C1 segment of cervical spinal cord (tissue), 14 donors: Measurements from ENCODE around the gene DNM2.
A peak's percentile ranks its signal among the peaks of the same experiment; 100 is the strongest.
"Not testable (repeated sequence)": the region's sequence is repeated elsewhere in the genome, so short reads cannot be mapped to it uniquely, and the experiment has no call there.

Source experiments
- DNase-seq, 14 donors: peaks; one replicate each; lab custom pipeline; 2025; lab: John Stamatoyannopoulos, UW

DNM2 gene

DNA sequence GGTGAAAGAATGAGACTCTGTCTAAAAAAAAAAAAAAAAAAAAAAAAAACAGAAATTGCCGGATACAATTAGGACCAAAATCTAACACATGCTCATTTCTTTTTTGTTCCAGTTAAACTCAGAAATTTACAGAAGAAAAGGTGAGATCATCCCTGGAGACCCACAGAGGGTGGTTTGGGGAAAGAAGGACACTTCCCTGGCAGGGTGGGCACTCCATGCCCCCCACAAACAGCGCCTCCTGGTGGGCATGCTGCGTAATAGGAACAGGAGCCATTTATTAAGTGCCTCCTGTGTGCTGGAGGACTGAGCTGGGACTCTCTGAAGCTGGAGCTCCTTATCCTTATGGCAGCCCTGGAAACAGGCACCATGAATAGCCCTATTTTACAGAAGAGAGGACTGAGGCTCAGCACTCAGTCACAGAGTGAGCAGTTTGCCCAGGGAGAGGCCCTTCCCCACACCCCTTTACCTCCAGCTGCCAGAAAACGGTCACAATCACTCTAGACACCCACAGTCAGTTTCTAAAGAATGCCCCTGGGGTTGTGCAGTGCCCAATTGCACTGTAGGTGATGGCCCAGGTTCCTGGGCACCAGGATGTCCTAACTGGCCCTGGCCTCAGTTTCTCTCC is 140.4 kb downstream of the DNM2 start:
- no peak for DNase-seq

DNA sequence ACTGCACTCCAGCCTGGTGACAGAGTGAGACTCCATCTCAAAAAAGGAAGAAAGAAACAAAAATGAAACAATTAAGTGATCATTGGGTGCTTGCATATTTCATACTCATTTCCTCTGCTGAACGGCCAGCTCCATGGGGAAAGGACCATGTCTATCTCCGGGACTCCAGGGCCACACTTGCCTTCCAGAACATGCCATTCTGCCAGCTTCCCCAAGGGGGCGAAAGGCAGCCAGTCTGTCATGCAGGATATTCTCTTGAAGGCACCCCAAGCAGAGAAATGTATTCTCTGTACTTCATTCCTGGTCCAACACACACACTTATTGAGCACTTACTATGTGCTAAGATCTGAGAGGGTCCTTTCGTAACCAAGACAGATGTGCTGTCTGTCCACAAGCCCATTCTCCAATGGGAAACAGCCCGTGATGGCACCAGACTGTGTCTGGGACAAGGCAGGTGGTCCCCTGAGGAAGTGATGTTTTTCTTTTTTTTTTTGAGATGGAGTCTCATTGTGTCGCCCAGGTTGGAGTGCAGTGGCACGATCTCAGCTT is 143.3 kb downstream of the DNM2 start:
- DNase-seq, result no peak

DNA sequence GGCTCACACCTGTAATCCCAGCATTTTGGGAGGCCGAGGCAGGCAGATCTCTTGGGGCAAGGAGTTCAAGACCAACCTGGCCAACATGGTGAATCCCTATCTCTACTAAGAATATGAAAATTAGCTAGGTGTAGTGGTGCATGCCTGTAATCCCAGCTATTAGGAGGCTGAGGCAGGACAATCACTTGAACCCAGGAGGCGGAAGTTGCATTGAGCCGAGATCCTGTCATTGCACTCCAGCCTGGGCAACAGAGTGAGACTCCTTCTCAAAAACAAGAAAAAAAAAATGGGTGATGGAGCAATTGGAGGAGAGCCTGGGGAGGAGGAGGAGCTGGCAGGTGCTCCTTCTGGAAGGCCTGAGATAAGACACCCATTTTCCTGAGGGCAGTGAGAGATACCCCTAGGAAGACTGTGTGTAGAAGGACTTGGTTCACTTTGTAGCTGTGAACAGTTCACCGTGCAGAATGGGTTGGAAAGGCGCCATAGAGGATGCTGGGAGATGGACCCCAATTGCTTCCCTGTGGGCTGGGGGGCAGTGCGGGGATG is 144.8 kb downstream of the DNM2 start:
- no peak for DNase-seq

DNA sequence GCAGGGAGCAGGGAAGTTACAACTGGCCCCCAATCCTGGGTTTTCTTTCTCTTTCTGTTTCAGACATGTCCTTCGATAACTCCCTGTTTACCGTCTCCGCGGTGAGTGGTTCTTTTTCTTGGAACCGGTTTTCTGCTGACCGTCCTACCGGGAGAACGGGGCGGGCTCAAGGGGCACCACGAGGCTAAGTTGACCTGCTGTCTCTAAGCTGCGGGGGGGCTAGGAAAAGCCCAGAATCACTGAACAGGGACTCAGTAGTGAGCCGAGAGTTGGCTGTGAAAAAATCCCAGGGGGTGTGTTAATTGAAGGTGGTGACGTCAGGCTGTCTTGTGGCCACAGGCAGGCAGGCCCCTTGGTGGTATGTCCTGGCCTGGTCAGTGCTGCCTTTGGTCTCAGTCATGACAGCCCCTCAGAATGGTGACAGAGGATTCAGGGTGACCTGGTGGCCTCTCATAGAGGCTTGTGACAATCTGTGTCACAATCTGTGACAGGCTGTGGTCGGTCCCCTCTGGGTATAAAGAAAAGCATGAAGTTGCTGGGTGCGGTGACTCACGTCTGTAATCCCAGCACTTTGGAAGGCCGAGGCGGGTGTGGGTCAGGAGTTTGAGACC is 145.3 kb downstream of the DNM2 start:
- DNase-seq, result no peak

DNA sequence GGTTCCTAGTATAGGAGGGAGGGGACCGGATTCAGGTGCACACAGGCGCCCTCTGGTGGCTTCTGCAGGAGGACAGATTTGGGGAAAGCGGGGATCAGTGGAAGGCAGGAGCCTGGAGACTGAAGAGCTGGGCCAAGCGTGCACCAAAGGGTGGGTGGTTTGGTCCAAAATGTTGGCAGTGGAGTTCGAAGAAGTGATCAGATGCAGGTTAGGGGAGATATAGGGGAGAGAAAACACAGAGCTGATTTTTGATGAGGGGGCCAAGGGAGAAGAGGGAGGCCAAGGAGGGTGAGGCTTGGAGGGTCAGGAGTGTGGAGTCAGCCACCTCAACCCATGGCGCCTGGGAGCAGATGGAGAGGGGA is 146.6 kb downstream of the DNM2 start:
- peak in 12 of 14 donors; percentile 19 to 77 (median 63) for DNase-seq

DNA sequence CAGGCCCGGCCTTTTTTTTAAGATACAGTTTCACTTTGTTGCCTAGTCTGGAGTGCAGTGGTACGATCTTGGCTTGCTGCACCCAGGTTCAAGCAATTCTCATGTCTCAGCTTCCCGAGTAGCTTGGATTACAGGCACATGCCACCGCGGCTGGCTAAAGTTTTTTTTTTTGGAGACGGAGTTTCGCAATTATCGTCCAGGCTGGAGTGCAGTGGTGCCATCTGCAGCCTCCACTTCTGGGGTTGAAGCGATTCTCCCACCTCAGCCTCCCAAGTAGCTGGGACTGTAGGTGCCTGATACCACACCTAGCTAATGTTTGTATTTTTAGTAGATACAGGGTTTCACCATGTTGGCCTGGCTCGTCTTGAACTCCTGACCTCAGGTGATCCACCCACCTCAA is 148.6 kb downstream of the DNM2 start:
- DNase-seq, result no peak

DNA sequence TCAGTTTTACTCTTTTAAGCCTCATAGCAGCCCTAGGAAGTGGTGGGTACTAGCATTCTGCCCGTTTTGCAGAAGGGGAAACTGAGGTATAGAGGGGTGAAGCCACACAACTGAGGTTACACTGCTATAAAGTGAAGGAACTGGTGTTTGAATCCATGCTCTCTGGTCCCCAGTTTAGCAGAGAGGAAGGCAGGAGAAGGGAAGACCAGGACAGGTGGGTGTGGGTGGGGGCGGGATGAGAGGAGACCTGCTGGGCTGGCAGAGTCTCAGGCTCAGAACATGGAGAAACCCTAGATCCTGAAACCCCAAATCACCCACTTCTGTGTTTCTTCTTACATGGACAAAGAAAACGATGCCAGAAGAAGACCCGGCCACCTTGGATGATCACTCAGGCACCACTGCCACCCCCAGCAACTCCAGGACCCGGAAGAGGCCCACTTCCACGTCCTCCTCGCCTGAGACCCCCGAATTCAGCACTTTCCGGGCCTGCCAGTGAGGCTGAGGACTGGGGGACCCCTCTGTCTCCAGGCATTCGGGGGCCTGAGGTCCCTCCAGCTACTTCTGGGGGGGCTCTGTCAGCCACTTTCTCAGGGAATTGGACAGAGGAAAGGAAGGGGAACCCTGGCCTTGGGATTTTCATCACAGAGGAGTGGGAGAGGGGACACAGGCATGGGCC is 151.1 kb downstream of the DNM2 start:
- DNase-seq, result no peak

DNA sequence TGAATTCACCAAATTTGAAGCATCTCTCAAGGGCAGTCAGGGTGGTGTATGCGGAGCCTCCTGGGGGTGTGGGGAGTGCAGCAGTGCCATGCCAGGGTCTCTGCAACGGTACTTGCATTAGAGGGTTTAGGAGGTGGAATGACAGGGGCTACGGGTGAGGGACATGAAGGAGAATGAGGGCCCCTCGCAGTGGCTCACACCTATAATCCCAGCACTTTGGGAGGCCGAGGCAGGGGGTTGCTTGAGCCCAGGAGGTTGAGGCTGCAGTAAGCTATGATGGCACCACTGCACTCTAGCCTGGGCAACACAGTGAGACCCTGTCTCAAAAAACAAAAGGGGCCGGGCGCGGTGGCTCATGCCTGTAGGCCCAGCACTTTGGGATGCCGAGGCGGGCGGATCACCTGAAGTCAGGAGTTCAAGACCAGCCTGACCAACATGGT is 152.0 kb downstream of the DNM2 start:
- DNase-seq, result not testable (repeated sequence)

DNA sequence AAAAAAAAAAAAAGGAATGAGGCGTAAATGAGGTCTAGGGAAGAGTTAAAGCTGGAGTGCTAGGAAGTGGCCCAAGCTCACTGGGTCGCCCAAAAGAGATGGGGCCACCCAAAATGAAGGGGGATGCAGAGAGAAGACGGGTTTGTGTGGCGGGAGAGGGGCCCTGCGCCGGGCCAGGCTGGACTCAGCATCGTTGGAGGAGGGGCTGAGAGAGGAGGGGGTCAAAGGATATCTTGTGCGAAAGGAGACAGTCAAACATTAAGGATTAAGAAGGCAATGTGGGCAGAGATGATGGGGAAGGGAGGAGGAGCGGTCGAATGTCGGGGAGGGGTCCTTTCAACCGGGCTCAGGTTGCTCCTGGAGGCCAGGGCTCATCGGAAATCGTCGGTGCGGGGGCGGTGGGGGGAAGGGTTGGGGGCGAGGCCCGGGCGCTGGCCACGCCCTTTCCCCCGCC is 152.6 kb downstream of the DNM2 start:
- DNase-seq, result no peak

DNA sequence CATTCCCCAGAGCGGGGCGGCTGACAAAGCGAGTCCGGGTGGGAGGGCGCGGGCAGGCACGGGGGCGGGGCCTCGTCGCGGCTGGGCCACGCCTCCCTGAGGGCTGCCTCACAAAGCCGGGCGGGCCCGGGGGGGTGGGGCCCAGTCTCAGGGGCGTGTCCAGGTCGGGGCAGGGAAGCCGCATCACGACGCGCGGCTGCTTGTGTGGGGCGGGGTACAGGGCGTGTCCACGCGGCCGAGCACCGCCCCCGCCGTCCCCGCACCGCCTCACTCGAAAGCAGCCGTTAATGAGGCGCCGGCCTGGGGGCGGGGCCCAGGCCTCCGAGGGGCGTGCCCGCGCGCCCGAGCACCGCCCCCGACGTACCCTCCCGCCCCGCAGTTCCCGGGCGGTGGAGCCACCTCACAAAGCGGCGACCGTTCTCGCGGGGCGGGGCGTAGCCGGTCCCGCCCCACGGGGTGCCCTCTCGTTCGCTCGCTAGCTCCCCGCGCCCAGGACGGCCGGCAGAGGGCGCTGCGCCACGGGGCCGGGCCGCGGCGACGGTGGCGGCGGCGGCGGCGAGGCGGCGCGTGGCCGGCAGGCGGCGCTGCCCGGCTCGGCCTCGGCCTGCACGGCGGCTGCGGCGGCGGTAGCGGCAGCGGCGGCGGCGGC is 153.2 kb downstream of the DNM2 start, which contains the start of gene CARM1:
CARM1 (plus strand) TSS at position 599 of the 649 bp plus-strand sequence. CDS start 150 bp downstream, outside the sequence.
- peak; percentile 90 to 100 (median 98) for DNase-seq

DNA sequence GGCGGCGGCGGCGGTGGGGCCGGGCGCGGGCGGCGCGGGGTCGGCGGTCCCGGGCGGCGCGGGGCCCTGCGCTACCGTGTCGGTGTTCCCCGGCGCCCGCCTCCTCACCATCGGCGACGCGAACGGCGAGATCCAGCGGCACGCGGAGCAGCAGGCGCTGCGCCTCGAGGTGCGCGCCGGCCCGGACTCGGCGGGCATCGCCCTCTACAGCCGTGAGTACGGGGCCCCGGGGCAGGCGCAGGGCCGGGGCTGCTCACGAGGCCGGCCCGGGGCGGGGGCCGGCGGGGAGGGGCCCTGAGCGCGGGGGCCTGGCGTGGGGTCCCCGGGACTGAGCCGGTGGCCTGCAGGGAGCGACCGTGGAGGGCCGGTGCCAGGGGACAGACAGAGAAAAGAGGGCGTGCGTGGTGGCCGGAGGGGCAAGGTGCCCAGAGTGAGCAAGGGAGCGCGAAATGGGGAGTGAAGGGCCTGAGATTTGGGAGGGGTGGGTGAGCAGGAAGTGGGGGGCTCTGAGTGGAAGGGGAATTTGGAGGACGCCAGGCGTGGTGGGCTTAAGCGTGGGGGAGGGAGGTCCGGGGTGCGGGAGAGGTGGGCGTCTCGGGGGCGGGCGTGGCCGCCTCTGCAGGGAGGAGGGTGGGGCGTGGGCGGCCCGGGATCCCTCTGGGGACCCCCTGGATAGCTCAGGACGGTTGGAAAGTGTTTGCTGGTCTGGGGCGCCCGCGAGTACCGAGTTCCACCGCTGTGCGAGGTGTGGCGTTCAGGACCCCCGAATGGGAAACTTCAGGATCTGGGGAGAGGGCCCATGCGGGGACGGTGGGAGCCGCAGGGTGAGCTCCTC is 154.0 kb downstream of the DNM2 start:
- DNase-seq, result peak in 5 of 14 donors; percentile 16 to 42 (median 39)

DNA sequence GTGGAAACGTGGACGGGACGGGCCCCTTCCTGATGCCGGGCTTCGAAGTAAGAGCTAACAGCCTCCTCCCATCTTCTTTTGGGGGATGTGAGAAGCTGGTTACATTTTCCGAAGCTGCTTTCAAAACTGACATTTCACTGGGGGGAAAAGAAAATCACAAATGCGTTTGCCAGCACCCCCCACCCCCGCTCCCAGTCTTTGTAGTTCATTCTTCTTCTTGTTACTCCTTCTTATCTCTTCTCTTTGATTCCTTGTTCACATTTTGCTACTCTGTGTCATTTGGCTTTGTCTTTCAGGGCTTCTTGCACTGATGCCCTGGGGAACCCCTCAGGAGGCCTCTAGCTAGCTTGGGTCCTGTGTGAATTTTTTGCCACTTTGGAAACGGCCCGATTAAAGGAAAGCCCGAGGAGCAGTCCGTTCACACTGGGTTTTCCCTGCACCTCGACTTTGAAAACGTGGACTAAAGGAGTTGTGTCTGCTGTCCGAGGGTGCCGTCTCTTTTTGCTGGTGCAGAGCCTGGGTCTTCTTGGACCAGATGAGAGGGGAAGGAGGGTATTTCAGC is 154.7 kb downstream of the DNM2 start:
- peak in 1 of 14 donors; percentile 12 for DNase-seq

DNA sequence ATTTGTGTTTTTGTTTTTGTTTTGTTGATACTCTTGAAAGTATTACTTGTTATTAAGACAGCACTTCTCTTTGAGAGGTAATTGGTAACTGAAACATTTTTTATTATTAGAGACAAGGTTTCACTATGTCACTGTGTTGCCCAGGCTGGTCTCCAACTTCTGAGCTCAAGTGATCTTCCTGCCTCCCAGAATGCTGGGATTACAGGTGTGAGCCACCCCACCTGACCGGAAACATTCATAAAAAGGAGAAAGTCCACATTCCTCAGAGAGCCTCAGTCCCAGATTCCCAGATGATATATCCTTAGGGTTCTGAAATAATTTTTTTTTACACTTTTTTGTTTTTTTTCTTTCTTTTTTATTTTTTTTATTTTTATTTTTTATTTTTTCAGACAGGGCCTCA is 156.1 kb downstream of the DNM2 start:
- DNase-seq, result no peak

DNA sequence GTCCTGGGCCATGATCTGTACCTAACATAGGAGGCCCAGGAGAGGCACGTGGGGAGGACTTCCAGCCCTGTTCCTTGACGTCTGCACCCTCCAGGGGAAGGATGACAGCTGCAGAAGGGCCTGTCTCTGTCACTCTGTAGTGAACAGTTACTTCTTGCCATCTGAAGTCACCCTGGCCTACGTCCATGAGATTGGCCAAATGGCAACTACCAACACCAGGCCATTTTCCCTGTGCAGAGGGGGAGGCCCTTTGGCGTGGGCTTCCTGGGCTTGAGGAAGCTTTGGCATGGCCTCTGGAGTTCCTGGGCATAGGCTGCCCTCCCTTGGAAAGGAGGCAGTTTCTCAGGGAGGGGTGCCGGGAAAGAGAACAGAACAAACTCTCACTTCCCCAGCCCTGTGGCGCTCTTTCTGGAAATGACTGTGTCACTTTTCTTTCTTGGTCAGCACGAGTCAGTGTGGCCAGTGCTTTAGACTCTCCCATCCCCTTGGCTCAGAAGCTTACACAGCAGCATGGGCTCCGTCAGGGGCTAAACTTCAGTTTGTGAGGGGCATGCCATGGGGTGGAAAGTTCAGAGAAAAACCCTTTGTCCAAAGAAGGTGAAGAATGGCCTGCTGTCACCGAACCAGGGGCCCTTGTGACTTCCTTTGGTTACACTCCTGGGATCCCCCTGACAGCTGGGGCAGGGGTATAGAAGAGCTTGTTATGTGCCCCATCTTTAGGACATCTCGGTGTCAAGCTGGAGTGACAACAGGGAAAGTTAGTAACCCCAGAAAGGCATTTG is 158.8 kb downstream of the DNM2 start:
- DNase-seq, result peak in 10 of 14 donors; percentile 25 to 87 (median 45)

DNA sequence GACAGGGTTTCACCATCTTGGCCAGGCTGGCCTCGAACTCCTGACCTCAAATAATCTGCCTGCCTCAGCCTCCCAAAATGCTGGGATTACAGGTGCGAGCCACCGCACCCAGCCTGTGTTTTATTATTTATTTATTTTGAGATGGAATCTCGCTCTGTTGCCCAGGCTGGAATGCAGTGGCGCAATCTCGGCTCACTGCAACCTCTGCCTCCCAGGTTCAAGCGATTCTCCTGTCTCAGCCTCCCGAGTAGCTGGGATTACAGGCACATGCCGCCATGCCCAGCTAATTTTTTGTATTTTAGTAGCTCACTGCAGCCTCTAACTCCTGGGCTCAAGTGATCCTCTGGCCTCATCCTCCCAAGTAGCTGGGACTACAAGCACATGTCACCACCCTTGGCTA is 159.7 kb downstream of the DNM2 start:
- DNase-seq, result not testable (repeated sequence)

DNA sequence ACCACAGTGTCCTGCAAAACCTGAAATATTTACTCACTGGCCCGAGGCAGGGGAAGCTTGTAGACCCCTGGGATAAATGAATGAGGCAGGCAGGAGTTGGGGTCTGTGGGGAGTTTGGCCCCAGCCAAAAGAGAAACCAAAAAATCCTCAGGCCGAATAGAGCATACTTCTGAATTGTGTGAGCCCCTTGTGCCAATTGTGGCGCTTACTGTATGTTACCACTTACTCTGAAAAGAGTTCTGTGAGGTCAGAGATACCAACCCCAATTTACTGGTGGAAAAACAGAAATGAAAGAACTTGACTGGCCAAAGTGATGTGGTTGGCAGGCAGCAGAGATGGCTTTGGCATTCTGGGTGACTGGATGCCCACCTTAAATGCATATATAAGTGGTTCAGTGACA is 160.4 kb downstream of the DNM2 start:
- DNase-seq, result no peak
